Measurements from ENCODE around the gene ZNF619. TPM values are rescaled to one million over a fixed set of nuclear protein-coding genes. Genes with fewer than 3 reads are reported as not detected.
A peak's percentile ranks its signal among the peaks of the same experiment; 100 is the strongest.

Gene ZNF619
- total and polyA plus RNA-seq, 2 of the 13 experiments (the other 11 are each of a cell fraction or from before 2014, with no cell fraction given): 0.83 to 5.2 TPM

GRCh38 chr3:40470701-40471100, 6.2 kb upstream of the ZNF619 start (continued):
- TF ChIP-seq ZNF121 (CRISPR knock-in tag; IDR thresholded peaks at IDR 0.05): no peak

GRCh38 chr3:40477666-40478065, 744 bp downstream of the ZNF619 start:
- Histone ChIP-seq H3K27ac (ENCODE audit: extremely low read length, insufficient read depth, low read length) (peak overlapping the region; percentile 51), H3K36me3 (replicated peaks in 1 of 2; ENCODE audit: control insufficient read depth in 1 of 2, insufficient read depth in 2 of 2, low read length in 2 of 2) (peaks cover 0 to 8% of the 10 kb centered on the region in 2 experiments; a peak in 1 of 5 replicates), H3K27me3 (ENCODE audit: control insufficient read depth in 1 of 2, insufficient read depth in 2 of 2, low read length in 2 of 2) (no peaks in the 10 kb centered on the region; a peak in 1 of 5 replicates), H3K4me3 (replicated peaks in 1 of 3; ENCODE audit: insufficient read depth in 1 of 3, low read depth in 2 of 3, low read length in 3 of 3) (peak overlapping the region; percentile 95 to 96 (median 95)), H2AFZ (ENCODE audit: low read length) (peak overlapping the region; percentile 93), H3K79me2 (ENCODE audit: insufficient read depth, low read length) (no peaks in the 10 kb centered on the region), H4K20me1 (ENCODE audit: insufficient read depth, low read length) (no peaks in the 10 kb centered on the region), H3K9me3 (ENCODE audit: low read length) (no peaks in the 10 kb centered on the region), H3K4me2 (ENCODE audit: low read depth, low read length) (peak overlapping the region; percentile 97), H3K9ac (ENCODE audit: insufficient read depth, low read depth, low read length) (peak overlapping the region; percentile 77), H3K4me1 (ENCODE audit: insufficient read depth, low read length) (peaks cover 19% of the 10 kb centered on the region)
- TF ChIP-seq FOXO4 (CRISPR knock-in tag; conservative IDR thresholded peaks at IDR 0.05) (0 out of 2 replicates have a peak, but pooled peaks have one; percentile 6), ZNF614 (CRISPR knock-in tag; IDR thresholded peaks at IDR 0.05; ENCODE audit: borderline replicate concordance) (no peak), ZNF784 (CRISPR knock-in tag; IDR thresholded peaks at IDR 0.05; ENCODE audit: borderline replicate concordance) (0 out of 2 replicates have a peak, but pooled peaks have one; percentile 2), SP4 (CRISPR knock-in tag; IDR thresholded peaks at IDR 0.05) (peak; percentile 39; the same call in 1 of the 2 replicates), GLI4 (CRISPR knock-in tag; IDR thresholded peaks at IDR 0.05; ENCODE audit: borderline replicate concordance) (0 out of 2 replicates have a peak, but pooled peaks have one; percentile 37), NR2F2 (IDR thresholded peaks at IDR 0.05; ENCODE audit: borderline replicate concordance, low read depth) (no peak), CTCF (CRISPR knock-in tag; IDR thresholded peaks at IDR 0.05) (0 out of 2 replicates have a peak, but pooled peaks have one; percentile 7)
- ChIA-PET CTCF (ENCODE audit: low intra/inter-chr PET ratio, low total read pairs) (no interaction called here), POLR2A (interaction anchor here (1.2 to 3.4 kb wide), 6 partner anchors 12 to 48 kb away, joined by 3 to 54 read pairs (median 10); partner anchors contain the start of genes RPL14 and ZNF620)
- FAIRE-seq: peak; percentile 46
- WGBS (ENCODE audit: low lambda C conversion rate): 39% methylated on average over 4 of the region's 4 CpGs
- ATAC-seq: peak; percentile 73
- in situ Hi-C loops (cut with HindIII; ENCODE audit: extremely low pct_ligation_motif_present, low pct_unique_long_range_greater_than_20kb) (no loop called here), intact Hi-C loops (cut with micrococcal nuclease; ENCODE audit: unreplicated experiment) (loop anchor here (1.0 kb wide), 1 partner anchor 28 kb away; no protein-coding TSS in a partner anchor)
- no TSS peak for BruUV-seq (replicated peaks)
- DNase-seq (ENCODE audit: low spot score): no peak

Data from HepG2 (cell line).